Measurements from ENCODE around the gene CPNE4. TPM values are rescaled to one million over a fixed set of nuclear protein-coding genes. Genes with fewer than 3 reads are reported as not detected.

Gene CPNE4
- total RNA-seq, 2 donors from 2014 or later, result not detected

DNA sequence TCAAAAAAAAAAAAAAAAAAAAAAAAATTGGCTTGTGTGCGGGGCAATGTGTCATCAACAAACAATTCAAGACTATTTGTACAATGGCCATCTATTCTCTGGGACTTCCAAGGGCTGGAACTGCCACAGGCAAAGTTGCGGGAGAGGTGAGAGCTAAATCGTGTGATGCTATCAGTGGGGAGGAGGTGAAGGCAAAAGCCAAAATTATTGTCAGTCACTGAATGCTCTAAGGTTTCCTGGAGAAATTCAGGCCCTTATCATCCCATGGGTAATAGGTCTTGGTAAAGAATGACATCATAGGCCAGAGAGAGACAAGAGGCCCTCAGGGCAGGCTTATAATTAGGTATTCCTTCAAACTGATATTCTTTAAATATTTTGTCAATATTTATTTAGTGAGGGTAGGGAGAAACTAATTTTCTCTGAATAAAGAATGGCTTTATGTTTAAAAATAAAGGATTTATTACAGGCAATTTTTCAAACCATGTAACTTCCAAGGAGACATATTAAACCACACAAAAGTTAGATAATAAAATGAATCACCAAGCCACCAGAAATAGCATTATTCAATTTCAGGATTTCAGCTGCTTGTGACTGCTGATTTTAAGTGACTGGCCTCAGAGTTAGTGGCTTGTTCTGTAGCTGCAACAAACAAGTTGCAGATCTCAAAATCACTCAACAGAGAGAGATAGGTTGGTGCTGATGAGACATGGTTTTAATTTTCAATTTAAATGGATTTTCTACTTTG is 305.7 kb downstream of the CPNE4 start:
- no peak for ATAC-seq (replicated peaks)
- Mint-ChIP-seq H3K36me3 (ENCODE audit: low read depth) (no peaks in the 10 kb centered on the region), H3K4me1 (no peaks in the 10 kb centered on the region), H3K4me3 (no peak overlapping the region), H3K27ac (no peak overlapping the region), H3K9me3 (no peaks in the 10 kb centered on the region), H3K27me3 (peaks cover 14% of the 10 kb centered on the region)

DNA sequence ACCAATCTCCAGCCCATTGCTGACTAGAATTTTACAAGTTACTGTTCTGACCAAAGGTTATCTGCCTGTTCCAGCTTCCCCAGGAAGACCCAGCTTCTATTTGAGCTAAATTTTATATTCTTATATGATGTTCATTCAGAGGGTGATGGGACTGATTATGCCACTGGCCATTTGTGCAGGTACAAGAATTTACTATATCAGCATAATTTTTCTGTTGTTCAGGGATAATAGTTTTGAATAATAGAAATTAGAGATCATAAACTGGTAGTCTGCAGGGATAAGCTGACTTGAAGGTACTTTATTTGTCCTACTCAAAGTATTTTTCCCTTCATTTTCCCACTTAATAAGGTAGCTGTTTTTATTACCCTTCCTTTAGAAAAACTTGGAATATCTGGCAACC is 309.4 kb downstream of the CPNE4 start:
- no peaks in the 10 kb centered on the region for H3K36me3 Mint-ChIP-seq (ENCODE audit: low read depth)
- no peaks in the 10 kb centered on the region for H3K9me3 Mint-ChIP-seq
- ATAC-seq (replicated peaks), result no peak
- no peak overlapping the region for H3K27ac Mint-ChIP-seq
- H3K4me3 Mint-ChIP-seq, result no peak overlapping the region
- peaks cover 19% of the 10 kb centered on the region for H3K27me3 Mint-ChIP-seq
- H3K4me1 Mint-ChIP-seq, result no peaks in the 10 kb centered on the region

DNA sequence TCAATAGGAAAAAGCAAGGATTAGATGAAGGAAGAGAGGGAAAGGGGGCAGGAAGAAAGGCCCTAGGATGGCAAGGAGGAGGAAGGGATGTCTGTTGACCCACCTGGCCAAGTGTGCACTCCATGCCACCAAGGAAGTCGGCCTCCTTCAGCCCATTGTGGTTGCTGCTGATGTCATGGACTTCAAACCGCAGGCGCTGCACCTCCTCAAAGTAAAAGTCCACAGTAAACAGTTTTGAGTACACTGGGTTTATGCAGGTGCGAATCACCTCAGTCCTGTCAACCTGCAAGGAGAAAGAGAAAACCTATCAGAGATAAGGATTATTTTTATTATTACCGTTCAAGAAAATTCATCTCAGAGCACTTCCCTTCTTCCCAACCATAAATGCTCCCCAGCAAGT is 311.5 kb downstream of the CPNE4 start:
- no peaks in the 10 kb centered on the region for H3K36me3 Mint-ChIP-seq (ENCODE audit: low read depth)
- H3K27me3 Mint-ChIP-seq, result peaks cover 19% of the 10 kb centered on the region
- H3K27ac Mint-ChIP-seq, result no peak overlapping the region
- H3K4me1 Mint-ChIP-seq, result no peaks in the 10 kb centered on the region
- ATAC-seq (replicated peaks), result no peak
- no peaks in the 10 kb centered on the region for H3K9me3 Mint-ChIP-seq
- no peak overlapping the region for H3K4me3 Mint-ChIP-seq

DNA sequence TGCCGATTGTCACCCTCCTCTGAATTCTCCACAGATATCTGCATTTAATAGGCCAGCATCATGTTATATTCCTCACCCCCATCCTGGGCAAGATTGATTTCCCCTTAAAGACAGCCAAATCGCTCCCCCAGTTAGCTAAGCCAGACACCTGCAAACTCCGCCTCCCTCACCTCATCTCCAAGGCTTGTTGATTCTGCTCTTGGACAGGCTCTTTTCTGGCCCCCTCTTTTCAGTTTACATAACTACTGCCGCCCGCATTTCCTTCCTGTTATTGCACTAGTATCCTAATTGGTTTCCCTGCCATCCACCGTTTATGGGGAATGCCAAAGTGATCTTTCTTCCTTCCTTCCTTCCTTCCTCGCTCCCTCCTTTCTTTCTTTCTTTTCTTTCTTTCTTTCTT is 317.3 kb downstream of the CPNE4 start:
- Mint-ChIP-seq H3K27me3 (no peaks in the 10 kb centered on the region), H3K9me3 (no peaks in the 10 kb centered on the region), H3K4me3 (no peak overlapping the region), H3K27ac (no peak overlapping the region), H3K4me1 (peaks cover 4% of the 10 kb centered on the region), H3K36me3 (ENCODE audit: low read depth) (no peaks in the 10 kb centered on the region)
- no peak for ATAC-seq (replicated peaks)

DNA sequence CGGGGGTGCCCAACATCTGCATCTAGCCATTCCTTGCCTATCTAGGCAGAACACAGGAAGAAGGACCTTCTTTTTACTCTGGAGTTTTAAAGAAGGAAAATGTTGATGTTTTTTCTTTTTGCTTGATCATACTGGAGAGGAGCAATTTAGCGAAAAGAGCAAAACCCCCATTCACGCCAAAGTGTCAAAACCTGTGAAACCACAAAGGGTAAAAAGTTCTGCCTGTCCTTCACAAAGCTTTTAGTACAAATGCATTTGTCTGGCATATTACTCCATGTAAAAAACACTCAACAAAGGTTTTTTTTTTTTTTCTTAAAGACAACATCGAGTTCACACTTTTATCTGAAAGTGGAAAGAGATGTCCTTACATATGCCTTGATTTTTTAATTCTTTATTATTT is 317.9 kb downstream of the CPNE4 start:
- ATAC-seq (replicated peaks), result no peak
- no peak overlapping the region for H3K27ac Mint-ChIP-seq
- peaks cover 4% of the 10 kb centered on the region for H3K4me1 Mint-ChIP-seq
- H3K4me3 Mint-ChIP-seq, result no peak overlapping the region
- no peaks in the 10 kb centered on the region for H3K9me3 Mint-ChIP-seq
- no peaks in the 10 kb centered on the region for H3K27me3 Mint-ChIP-seq
- no peaks in the 10 kb centered on the region for H3K36me3 Mint-ChIP-seq (ENCODE audit: low read depth)

DNA sequence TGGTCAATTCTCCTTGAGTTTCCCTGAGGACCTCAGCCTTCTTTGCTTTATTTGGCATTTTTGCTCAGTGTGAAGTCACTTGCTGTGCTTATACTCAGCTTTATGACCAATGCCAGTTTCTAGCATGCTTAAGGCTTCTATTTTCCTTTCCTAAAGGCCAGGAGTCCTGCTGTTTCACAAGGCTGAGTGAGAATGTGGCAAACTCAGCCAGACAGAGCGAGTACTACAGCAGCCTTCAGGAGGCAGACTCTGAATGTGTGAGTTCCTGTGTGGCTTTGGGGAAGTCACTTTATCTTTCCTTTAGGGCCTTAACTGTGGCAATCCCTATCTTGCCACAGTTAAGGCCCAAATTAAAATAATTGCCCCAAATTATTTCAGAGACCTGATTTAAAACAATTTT is 318.8 kb downstream of the CPNE4 start:
- no peaks in the 10 kb centered on the region for H3K36me3 Mint-ChIP-seq (ENCODE audit: low read depth)
- H3K9me3 Mint-ChIP-seq, result no peaks in the 10 kb centered on the region
- peaks cover 4% of the 10 kb centered on the region for H3K4me1 Mint-ChIP-seq
- no peak for ATAC-seq (replicated peaks)
- H3K4me3 Mint-ChIP-seq, result no peak overlapping the region
- no peak overlapping the region for H3K27ac Mint-ChIP-seq
- no peaks in the 10 kb centered on the region for H3K27me3 Mint-ChIP-seq

DNA sequence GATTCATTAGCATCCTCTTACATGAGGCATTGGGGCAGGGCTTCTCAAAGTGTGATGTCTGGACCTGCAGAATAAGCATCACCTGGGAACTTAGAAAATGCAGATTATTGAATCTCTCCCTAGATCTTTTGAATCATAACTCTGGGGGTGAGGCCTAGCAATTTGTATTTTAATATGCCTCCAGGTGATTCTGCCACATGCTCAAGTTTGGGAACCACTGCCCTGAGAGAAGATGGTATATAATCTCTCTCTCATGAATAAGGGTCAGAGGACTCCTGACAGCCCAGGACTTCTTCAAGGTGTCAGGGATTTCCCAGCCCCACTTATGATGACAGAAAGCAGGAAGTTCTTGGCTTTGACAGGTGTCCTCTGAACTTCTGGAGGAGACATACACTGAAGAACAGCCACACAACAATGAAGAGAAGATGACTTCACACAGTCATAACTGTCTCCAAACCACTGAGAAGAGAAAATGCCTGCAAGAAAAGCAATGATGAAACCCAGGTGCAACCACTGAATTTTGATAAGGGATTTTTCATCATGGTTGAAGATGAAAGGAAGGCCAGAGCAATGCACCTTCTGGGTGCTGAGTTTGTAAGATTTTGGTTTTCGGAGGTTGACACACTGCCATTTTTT is 320.1 kb downstream of the CPNE4 start:
- H3K4me3 Mint-ChIP-seq, result no peak overlapping the region
- no peaks in the 10 kb centered on the region for H3K9me3 Mint-ChIP-seq
- peak; percentile 82 for ATAC-seq (replicated peaks)
- no peak overlapping the region for H3K27ac Mint-ChIP-seq
- no peaks in the 10 kb centered on the region for H3K36me3 Mint-ChIP-seq (ENCODE audit: low read depth)
- no peaks in the 10 kb centered on the region for H3K27me3 Mint-ChIP-seq
- H3K4me1 Mint-ChIP-seq, result peaks cover 4% of the 10 kb centered on the region

DNA sequence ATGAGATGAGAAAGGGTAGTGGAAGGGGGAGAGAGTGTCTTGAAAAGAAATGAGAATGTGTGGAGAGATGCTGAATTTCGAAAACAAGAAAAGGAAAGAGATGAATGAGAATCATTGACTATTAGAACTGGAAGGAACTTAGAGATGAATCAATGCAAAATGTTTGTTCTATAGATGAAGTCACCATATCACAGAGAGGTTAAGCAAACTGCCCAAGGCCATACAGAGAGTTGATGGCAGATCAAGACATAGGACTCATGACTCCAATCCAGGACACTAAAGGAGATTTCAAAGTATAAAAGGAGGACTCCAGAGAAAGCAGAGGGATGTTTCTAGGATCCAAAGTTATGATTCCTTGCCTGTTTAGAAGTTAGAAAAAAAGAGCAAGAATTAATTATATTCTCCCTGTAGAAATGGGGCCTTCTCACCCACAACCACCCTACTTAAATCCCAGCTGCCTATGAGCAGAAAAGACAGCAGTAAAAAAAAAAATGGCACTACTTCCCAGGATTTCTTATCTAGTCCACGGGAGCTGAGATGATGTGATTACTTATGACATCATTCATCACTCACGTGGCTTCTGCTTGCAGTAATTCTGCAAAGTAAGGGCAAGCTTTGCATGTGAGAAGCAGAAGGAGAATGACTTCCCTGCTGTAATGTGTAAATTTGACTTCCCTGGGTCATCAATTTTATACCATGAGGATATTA is 321.2 kb downstream of the CPNE4 start:
- Mint-ChIP-seq H3K9me3 (no peaks in the 10 kb centered on the region), H3K27me3 (no peaks in the 10 kb centered on the region), H3K4me3 (no peak overlapping the region), H3K4me1 (peaks cover 4% of the 10 kb centered on the region), H3K27ac (no peak overlapping the region), H3K36me3 (ENCODE audit: low read depth) (no peaks in the 10 kb centered on the region)
- ATAC-seq (replicated peaks), result no peak

DNA sequence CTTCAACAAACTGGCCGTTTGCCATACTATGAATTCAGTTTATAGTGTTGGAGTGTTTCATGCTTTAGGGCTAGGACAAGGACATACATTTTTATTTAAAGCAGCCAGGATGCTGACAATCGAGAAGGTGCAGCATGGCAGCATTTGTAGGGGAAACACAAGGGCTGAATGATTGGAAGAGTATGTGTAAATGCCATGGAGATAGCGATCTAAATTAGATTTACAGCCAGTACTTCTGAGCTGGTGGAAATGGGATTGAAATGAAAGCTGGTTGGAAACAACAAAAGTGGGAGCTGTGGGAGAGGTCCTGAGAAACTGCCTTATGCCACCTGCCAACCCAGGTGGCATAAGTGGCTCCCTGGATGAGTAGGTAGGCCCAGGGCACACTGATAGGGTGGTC is 322.2 kb downstream of the CPNE4 start:
- Mint-ChIP-seq H3K4me3 (no peak overlapping the region), H3K36me3 (ENCODE audit: low read depth) (no peaks in the 10 kb centered on the region), H3K27ac (no peak overlapping the region), H3K27me3 (peaks cover 7% of the 10 kb centered on the region), H3K4me1 (peaks cover 4% of the 10 kb centered on the region), H3K9me3 (no peaks in the 10 kb centered on the region)
- ATAC-seq (replicated peaks), result no peak

DNA sequence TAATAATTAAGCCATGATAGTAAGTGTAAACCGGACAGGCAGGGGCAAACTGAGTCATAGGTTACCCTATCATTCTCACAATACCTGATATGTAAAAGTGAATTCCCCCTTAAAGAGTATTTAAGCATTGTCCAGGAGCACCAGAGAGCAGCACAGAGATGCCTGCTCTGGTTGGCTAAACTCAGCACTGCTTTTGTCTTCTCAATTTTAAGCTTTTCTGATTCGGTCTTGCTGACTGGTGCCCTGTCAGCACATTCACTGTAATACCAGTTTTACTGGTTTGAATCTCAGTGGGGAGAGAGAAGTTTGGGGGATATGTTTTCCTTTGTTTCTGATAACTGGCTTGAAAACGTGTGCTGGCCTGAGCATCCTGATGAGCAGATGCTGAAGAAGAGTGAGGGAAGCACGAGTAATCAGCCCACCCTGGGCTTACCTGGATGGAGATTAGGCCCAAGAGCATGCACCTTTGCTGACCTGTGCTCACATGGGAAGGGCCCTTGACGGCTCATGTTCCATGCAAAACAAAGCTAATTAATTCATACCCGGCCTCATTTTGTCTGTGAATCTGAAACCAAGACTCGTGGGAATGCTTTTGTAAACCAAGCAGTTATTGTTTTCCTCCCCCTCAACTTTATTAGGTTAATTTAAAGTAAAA is 323.6 kb downstream of the CPNE4 start:
- Mint-ChIP-seq H3K27ac (no peak overlapping the region), H3K27me3 (peaks cover 15% of the 10 kb centered on the region), H3K9me3 (no peaks in the 10 kb centered on the region), H3K4me3 (no peak overlapping the region), H3K36me3 (ENCODE audit: low read depth) (no peaks in the 10 kb centered on the region), H3K4me1 (peaks cover 4% of the 10 kb centered on the region)
- no peak for ATAC-seq (replicated peaks)

DNA sequence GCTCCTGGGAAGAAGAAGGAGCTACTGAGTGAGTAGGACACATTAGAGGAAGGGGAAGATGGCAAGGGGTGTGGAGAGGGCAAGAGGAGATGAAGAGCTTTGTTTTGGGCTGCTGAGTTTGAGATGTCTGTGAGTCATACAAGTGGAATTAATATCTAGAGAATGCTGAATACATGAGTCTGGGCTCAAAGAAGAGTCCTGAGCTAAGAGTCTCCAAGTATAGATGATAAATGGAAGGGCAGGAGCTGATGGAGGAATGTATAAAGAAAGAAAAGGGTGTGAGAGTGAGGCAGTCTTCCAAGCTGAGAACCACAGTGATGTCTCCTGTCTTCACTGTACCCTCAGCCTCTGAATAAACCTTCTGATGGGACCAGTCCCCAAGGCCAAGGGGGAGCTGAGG is 326.6 kb downstream of the CPNE4 start:
- ATAC-seq (replicated peaks), result no peak
- Mint-ChIP-seq H3K4me3 (no peak overlapping the region), H3K4me1 (no peaks in the 10 kb centered on the region), H3K36me3 (ENCODE audit: low read depth) (no peaks in the 10 kb centered on the region), H3K27me3 (peaks cover 20% of the 10 kb centered on the region), H3K27ac (no peak overlapping the region), H3K9me3 (no peaks in the 10 kb centered on the region)

DNA sequence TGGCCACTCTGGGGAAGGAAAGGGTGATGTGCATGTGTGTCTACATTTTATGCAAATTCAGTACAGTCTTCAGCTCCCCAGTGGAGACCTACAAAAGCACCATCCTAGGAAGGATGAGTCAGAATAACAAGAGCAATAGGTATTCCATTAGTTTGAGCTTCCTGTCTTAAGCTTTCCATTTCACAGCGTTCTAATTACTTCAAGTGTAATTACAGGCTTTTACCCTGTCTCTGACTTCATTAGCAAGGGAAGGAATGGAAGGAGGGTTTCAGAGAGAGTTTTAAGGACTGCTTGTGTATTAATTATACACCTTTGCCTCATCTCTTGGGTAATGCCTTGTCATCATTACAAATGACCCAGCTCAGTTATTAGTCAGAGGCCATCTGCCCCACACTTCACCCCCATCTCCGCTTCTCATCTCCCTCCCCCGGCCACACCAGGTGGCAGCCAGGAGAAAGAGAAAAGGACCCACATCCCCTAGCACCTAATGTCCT is 329.2 kb downstream of the CPNE4 start:
- no peaks in the 10 kb centered on the region for H3K36me3 Mint-ChIP-seq (ENCODE audit: low read depth)
- peak; percentile 37 for ATAC-seq (replicated peaks)
- H3K27me3 Mint-ChIP-seq, result peaks cover 20% of the 10 kb centered on the region

DNA sequence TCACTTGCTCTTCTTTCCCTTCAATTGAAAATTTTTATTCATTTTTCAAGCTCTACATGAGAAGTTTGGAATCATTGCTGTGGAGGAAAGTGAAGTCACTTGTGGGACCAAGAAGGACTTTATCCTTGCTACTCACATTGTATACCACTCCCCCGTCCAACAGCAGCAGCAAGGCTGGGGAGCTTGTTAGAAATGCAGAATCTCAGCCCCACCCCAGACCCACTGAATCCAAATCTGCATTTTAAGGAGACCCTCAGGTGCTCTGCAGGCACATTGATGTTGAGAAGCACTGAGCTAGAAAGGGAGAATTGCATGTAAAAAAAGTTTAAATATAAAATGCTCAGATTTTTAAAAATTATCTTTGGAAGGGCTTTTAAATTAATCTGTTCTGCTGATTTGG is 329.7 kb downstream of the CPNE4 start:
- ATAC-seq (replicated peaks), result no peak
- no peaks in the 10 kb centered on the region for H3K4me1 Mint-ChIP-seq
- H3K9me3 Mint-ChIP-seq, result no peaks in the 10 kb centered on the region
- no peak overlapping the region for H3K27ac Mint-ChIP-seq
- no peak overlapping the region for H3K4me3 Mint-ChIP-seq
- no peaks in the 10 kb centered on the region for H3K36me3 Mint-ChIP-seq (ENCODE audit: low read depth)
- H3K27me3 Mint-ChIP-seq, result peaks cover 21% of the 10 kb centered on the region

More for the DNA sequence above, 329.2 kb downstream of the CPNE4 start:
- Mint-ChIP-seq H3K4me1 (no peaks in the 10 kb centered on the region), H3K9me3 (no peaks in the 10 kb centered on the region), H3K27ac (no peak overlapping the region), H3K4me3 (no peak overlapping the region)

DNA sequence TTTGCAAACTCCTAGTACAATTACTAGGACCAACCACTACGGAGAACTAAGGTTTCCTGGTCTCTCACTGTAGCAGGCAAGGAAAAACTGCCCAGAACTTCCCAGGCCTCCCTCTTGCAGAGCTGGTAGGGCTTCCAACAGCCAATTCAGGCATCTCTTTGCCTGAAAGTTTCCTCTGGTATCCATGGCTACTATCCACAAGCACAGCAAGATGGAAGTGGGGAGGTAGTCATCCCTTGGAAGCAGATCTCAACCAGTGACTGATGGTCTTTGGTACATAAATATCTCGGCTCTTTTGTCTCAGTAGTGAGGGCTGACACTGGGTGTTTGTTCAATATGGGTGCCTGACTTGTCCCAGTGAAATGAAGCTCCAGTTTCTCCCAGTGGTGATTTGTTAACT is 330.7 kb downstream of the CPNE4 start:
- H3K4me3 Mint-ChIP-seq, result no peak overlapping the region
- H3K36me3 Mint-ChIP-seq (ENCODE audit: low read depth), result no peaks in the 10 kb centered on the region
- no peaks in the 10 kb centered on the region for H3K4me1 Mint-ChIP-seq
- no peak for ATAC-seq (replicated peaks)
- H3K27me3 Mint-ChIP-seq, result peaks cover 23% of the 10 kb centered on the region
- H3K9me3 Mint-ChIP-seq, result no peaks in the 10 kb centered on the region
- H3K27ac Mint-ChIP-seq, result no peak overlapping the region
